HepG2 (cell line): ENCODE measurements around the gene NELFB. TPM values are rescaled to one million over a fixed set of nuclear protein-coding genes. Genes with fewer than 3 reads are reported as not detected.

Experiments
- ARID3A ChIP-seq: IDR thresholded peaks from 2 replicates; pipeline ENCODE4 v1.6.1; 2012; ENCODE audit warnings: low read depth, low read length, improper control_type of control experiment
- CENPBD1 ChIP-seq: sonication (generic); formaldehyde crosslinking; IDR thresholded peaks from 2 replicates; pipeline ENCODE4 v1.8.0; 2022; ENCODE audit warnings: missing genetic modification reagents, low read depth, mild to moderate bottlenecking, borderline replicate concordance
- CENPT ChIP-seq: sonication (generic); formaldehyde crosslinking; IDR thresholded peaks from 2 replicates; pipeline ENCODE4 v1.8.0; 2022; ENCODE audit warnings: low read depth, mild to moderate bottlenecking, moderate library complexity, missing genetic modification reagents
- CTCF ChIP-seq: sonication (generic); formaldehyde crosslinking; IDR thresholded peaks from 2 replicates; pipeline ENCODE4 v1.5.0; 2020; ENCODE audit warnings: mild to moderate bottlenecking, missing genetic modification reagents, moderate library complexity
- FOXO1 ChIP-seq: sonication (generic); formaldehyde crosslinking; IDR thresholded peaks from 2 replicates; pipeline ENCODE4 v1.4.0; 2020; ENCODE audit warnings: missing genetic modification reagents
- HNF1A ChIP-seq, 2 experiments: sonication (generic) in 1 of 2; formaldehyde crosslinking in 1 of 2; IDR thresholded peaks; 2 replicates each; pipeline versions ENCODE4 v1.4.0 to v1.6.1; 2016 to 2020; ENCODE audit warnings: borderline replicate concordance in 1 of 2, low read depth in 1 of 2, mild to moderate bottlenecking in 1 of 2, missing genetic modification reagents in 1 of 2
- MLLT10 ChIP-seq: sonication (generic); formaldehyde crosslinking; IDR thresholded peaks from 2 replicates; pipeline ENCODE4 v1.4.0; 2020; ENCODE audit warnings: missing genetic modification reagents
- NR3C1 ChIP-seq: sonication (generic); formaldehyde crosslinking; IDR thresholded peaks from 2 replicates; pipeline ENCODE4 v1.4.0; 2020; ENCODE audit warnings: missing genetic modification reagents
- POGK ChIP-seq: sonication (generic); formaldehyde crosslinking; conservative IDR thresholded peaks from 2 replicates; pipeline ENCODE4 v1.8.0; 2022; ENCODE audit warnings: mild to moderate bottlenecking, moderate library complexity, missing genetic modification reagents
- POLR2AphosphoS5 ChIP-seq: IDR thresholded peaks from 2 replicates; pipeline ENCODE4 v1.6.1; 2012; ENCODE audit warnings: low read depth, low read length
- RAD21 ChIP-seq: fragments of 450-650 bp; formaldehyde crosslinking; IDR thresholded peaks from 2 replicates; pipeline ENCODE4 v1.5.0; 2020; ENCODE audit warnings: mild to moderate bottlenecking
- SAP130 ChIP-seq: IDR thresholded peaks from 2 replicates; pipeline ENCODE4 v1.6.1; 2016; ENCODE audit warnings: low read depth
- SMYD3 ChIP-seq: sonication (generic); formaldehyde crosslinking; IDR thresholded peaks from 2 replicates; pipeline ENCODE4 v1.8.1; 2023; ENCODE audit warnings: mild to moderate bottlenecking, missing genetic modification reagents
- SRSF4 ChIP-seq: fragments of 200-400 bp; formaldehyde crosslinking; IDR thresholded peaks from one replicate; pipeline ENCODE4 v1.6.1; 2018; ENCODE audit warnings: mild to moderate bottlenecking, low read depth, low read length, moderate library complexity; ENCODE audit not compliant: poor library complexity, severe bottlenecking
- ZFP62 ChIP-seq: sonication (generic); formaldehyde crosslinking; IDR thresholded peaks from 2 replicates; pipeline ENCODE4 v1.4.0; 2020; ENCODE audit warnings: missing genetic modification reagents
- ZNF101 ChIP-seq: sonication (generic); formaldehyde crosslinking; IDR thresholded peaks from 2 replicates; pipeline ENCODE4 v1.4.0; 2020; ENCODE audit warnings: mild to moderate bottlenecking, low read depth, missing genetic modification reagents, borderline replicate concordance
- ZNF337 ChIP-seq: sonication (generic); formaldehyde crosslinking; IDR thresholded peaks from 2 replicates; pipeline ENCODE4 v1.5.1; 2020; ENCODE audit warnings: missing genetic modification reagents, low read depth, mild to moderate bottlenecking, borderline replicate concordance
- ZNF816 ChIP-seq: sonication (generic); formaldehyde crosslinking; IDR thresholded peaks from 2 replicates; pipeline ENCODE4 v1.8.0; 2022; ENCODE audit warnings: missing genetic modification reagents, mild to moderate bottlenecking, borderline replicate concordance
- polyA plus RNA-seq, 8 experiments: library from polyadenylated mRNA; depleted of rRNA in 3 of 8; stranded (reverse) in 7 of 8; unstranded in 1 of 8; fragments of >200 nt; fragmentation: Illumina TruSeq in 4 of 8; extraction: Trizol in 4 of 8; gene quantifications; 2 replicates each; pipeline versions ENCODE4 v1.2.1 to v1.2.3, GENCODE V29; 2011 to 2016; ENCODE audit warnings: low read depth in 4 of 8, missing spikeins in 1 of 8, mixed read lengths in 1 of 8; ENCODE audit not compliant: insufficient read depth in 1 of 8
- total RNA-seq, 5 experiments: library from RNA; depleted of rRNA; stranded (reverse); fragments of >200 nt; fragmentation: Illumina TruSeq; extraction: Trizol; gene quantifications; 2 replicates each; pipeline ENCODE4 v1.2.3, GENCODE V29; 2016; ENCODE audit warnings: low read depth in 1 of 5

Gene NELFB
- total and polyA plus RNA-seq, 2 of the 13 experiments (the other 11 are each of a cell fraction or from before 2014, with no cell fraction given), result 26.5 to 45.8 TPM

GRCh38 chr9:137244486-137245449 is 10.4 kb upstream of the NELFB start (continued):
- TF ChIP-seq CTCF (CRISPR knock-in tag), result peak; percentile 27; the same call in 1 of the 2 replicates
- no peak for TF ChIP-seq NR3C1
- TF ChIP-seq ARID3A, result no peak
- TF ChIP-seq POLR2AphosphoS5, result no peak
- TF ChIP-seq ZNF816, result no peak
- no peak for TF ChIP-seq SMYD3 (CRISPR knock-in tag)
- TF ChIP-seq SRSF4, result no peak
- TF ChIP-seq ZNF101 (CRISPR knock-in tag), result no peak
- TF ChIP-seq ZFP62 (CRISPR knock-in tag), result no peak
- TF ChIP-seq SAP130 (CRISPR knock-in tag), result no peak
- no peak for TF ChIP-seq MLLT10 (CRISPR knock-in tag)
- no peak for TF ChIP-seq POGK (CRISPR knock-in tag)
- TF ChIP-seq CENPBD1 (CRISPR knock-in tag), result no peak
- TF ChIP-seq CENPT (CRISPR knock-in tag), result no peak
- TF ChIP-seq FOXO1, result no peak
- TF ChIP-seq ZNF337 (CRISPR knock-in tag), result no peak
- TF ChIP-seq RAD21 (CRISPR knock-in tag), result no peak; the same call in 1 of the 2 replicates
- no peak for TF ChIP-seq HNF1A (IDR thresholded peaks at IDR 0.05; ENCODE audit: low read depth)
- TF ChIP-seq HNF1A (CRISPR knock-in tag; IDR thresholded peaks at IDR 0.05; ENCODE audit: borderline replicate concordance), result peak; percentile 17; the same call in 1 of the 2 replicates
